ENCODE measurements around the gene KRT6C.

Gene KRT6C

DNA sequence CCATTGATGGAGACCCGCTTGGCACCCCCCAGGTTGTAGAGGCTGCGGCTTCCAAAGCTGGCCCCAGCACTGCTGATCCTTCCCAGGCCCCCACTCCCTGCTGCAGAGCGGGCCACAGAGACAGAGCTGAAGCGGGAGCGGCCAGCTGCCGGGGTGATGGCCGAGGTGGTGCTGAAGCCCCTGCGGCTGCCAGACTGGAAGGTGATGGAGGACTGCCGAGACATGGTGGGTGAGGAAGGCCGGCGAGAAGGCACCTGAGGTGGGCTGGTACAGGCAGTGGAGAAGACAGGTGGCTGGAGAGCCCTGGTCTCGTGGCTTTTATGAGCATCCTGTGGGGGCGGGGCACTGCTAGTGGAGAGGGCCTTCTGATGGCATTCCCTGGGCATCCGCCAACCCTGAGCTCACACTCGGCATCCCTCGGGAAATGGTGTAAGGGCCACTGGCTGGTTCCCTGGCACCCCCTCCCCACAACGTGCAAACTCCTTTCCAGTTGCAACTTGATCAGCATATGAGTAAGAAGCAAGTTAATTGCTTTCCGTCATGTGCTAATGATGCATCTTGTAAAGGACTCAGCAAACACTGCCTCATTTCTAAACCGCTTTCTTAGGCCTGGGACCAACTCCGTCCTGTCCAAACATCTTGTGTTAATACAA, 39.4 kb downstream of the KRT6C start, which contains the start of gene KRT75:
Gene KRT75 (minus strand): TSS at position 291 of the 653 bp plus-strand sequence. CDS start 67 bp downstream, at position 224.
- no peak for DNase-seq

DNA sequence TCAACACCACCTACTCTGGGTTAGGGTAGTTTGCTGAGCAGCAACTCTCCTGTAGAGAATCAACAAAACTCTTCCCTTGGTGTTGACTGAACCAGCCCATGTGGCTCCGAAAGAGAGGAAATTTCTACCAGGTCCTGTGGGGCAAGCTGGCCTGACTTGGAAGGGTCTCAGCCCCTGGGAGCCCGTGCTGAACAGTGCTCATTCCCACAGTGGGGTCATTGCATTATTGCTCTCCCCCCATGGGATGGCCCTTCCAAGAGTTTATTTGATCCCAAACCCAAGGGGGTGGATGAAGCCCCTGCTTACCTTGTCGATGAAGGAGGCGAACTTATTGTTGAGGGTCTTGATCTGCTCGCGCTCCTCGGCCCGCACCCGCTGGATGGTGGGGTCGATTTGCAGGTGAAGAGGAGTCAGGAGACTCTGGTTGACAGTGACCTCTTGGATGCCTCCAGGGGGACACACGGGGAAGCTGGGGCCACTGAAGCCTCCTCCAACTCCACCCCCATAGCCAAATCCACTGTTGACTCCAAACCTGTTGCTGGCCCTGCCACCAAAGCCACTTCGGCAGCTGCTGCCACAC, 40.0 kb downstream of the KRT6C start:
- no peak for DNase-seq

DNA sequence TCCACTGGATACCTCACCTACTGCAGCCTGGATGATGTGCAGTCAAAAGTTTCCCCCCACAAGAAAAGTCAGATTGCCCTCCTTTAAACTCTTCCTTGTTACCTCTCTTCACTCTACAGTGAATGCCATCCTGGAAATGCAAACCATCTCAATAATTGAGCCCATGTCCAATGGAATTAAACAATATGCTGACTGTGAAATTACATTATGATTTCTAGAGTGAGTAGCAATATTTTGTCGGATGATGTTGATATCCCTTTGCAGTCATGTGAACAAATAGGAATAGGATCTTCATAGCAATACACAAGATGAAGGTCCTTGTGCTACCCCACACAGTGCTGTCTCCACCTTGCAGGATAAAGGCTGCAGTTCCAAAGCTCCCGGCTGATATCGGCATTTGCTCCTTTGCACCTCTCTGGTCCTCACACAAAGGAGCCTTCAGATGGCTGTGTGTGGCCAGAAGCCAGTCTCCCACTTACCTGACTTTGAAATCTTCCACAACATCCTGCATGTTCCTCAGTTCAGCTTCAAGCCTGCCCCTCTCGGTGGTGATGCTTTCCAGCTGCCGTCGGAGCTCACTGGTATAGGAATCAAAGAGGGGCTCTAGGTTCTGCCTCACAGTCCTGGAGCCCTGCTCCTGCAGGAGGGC, 40.9 kb downstream of the KRT6C start:
- DNase-seq: no peak

DNA sequence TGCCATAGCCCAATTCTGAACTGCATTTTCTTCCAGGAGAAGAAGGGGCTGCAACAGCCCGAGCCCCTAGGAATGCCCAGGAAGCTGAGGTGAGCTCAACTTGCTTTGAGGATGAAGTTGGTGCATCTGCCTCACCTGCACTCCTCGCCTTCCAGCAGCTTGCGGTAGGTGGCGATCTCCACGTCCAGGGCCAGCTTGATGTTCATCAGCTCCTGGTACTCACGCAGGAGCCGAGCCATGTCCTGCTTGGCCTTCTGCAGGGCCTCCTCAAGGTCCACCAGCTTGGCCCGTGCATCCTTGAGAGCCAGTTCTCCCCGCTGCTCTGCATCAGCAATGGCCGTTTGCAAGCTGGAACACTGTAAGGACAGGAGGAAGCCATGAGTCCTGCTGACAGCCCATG, 45.5 kb downstream of the KRT6C start:
- no peak for DNase-seq

DNA sequence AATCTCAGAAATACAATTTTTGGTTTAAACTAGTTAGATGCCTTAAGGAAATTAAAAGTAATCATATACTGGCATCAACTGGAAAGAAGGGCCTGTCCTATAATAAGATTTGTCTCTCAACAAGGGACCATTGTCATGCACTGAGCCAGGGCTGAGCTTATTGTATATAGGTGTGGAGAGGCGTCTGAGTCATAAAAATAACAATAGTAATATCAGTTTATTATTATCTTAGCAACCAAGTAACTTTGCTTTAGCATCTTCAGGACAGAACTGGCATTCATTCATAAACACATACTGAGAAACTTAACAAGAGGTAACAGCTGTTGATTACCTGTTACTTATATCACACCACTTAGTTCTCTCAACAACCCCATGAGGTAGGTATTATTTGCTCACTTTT, 46.5 kb downstream of the KRT6C start:
- no peak for DNase-seq

DNA sequence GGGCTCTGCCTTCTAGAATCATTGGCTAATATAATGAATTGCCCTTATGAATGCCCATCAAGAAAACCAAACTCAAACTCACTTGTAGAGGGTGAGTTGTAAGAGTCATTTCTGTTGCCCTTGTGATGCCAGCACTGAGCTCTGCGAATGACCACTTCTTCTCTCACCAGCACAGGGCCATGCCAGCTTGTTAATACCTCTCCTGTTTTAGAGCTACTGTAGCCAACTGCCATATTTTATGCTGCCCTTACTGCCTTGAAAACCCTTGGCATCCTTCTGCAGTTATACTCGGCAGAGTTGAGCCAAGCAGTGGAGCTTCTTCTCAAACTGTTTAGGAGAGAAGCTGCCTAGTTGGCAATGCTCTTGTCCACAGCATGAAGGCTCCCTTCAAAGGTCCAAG, 47.6 kb downstream of the KRT6C start:
- DNase-seq: no peak

DNA sequence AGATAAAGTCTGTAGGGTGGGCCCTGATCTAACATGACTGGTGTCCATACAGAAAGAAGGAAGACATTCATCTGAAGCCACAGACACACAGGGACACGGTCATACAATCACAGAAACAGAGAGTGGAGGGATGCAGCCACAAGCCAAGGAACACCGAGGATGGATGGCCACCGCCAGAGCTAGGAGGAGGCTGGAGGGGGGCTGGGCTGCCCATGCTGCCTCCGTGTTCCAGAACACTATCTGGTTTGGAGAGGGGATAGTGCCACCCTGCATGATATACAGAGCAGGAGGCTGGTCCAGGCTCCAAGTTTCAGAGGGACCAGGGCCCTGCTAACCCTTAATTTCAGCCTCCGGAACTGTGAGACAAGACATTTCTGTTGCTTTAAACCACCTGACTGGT, 48.1 kb downstream of the KRT6C start:
- no peak for DNase-seq

DNA sequence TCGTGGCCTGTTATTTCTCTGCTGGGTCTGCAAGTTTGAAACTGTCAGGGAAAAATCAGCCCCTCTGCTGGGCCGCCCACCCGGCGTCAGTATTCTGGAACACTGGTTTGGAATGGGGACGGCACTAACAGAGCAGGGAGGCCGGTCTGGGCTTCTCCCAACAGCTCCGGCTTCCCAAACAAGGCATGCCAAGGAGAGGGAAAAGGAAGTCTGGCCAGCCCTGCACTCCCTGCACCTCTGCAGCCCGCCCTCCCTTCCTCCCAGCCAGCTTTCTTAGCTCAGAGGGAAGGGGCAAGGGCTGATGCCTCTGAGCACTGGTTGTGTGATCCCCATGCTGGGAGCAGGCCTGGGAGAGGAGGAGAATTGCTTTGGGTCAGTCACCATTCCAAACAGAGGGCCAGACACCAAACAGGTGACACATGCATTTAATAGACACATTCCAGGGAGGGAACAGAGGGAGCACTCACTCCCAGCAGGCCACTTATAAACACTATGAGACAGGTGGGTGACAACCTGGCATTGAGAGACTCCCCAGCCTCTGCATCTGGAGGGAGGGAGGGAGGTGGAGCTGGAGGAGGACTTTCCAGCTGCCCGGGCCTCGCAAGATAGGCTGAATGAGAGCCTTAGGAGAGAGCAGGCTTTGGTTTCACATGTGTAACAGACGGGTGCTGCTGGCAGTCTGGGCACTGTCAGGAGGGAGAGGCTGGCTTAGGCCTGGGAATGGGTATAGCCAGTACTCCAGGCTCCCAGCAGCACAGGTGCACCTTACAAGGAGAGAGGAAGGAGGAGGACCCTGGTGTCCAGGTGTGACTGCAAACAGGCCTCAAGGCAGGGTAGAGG, 49.7 kb downstream of the KRT6C start:
- DNase-seq: peak; percentile 50

DNA sequence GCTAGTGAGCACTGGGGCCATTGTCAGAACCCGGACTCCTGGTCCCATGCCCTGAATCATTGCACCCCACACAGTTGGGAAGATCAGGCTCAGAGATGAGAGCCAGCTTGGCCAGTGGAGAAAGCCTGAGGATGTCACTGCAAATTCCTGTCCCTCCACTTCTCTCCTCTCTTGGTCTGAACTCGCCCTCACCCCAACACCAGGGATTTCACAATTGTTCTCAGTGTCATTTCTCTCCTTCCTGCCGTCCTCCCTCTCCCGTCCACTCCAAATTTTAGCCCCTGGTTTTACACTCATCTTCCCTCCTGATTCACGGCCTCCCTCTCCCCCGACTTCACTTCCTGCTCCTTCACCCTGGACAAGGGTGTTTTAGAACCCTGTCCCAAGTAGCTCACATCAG, 50.6 kb downstream of the KRT6C start:
- no peak for DNase-seq

DNA sequence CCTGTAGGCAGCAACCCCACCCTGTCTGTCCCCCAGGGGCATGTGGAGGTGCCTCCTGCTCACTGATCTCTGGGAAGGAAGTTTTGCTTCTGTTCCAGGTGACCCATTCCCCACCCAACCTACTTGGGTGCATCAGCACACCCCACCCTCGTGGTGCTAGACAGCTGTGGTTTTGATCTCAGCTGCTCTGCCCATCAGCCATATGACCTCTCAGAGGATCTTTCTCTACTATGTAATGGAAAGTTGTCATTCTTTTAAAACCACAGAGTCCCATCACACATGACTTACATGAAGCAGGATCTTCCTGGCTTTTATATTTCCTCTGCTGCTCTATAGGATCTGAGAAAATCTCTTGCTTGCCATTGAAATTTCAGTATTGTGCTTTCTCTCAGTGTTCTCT, 53.9 kb downstream of the KRT6C start:
- DNase-seq: no peak

DNA sequence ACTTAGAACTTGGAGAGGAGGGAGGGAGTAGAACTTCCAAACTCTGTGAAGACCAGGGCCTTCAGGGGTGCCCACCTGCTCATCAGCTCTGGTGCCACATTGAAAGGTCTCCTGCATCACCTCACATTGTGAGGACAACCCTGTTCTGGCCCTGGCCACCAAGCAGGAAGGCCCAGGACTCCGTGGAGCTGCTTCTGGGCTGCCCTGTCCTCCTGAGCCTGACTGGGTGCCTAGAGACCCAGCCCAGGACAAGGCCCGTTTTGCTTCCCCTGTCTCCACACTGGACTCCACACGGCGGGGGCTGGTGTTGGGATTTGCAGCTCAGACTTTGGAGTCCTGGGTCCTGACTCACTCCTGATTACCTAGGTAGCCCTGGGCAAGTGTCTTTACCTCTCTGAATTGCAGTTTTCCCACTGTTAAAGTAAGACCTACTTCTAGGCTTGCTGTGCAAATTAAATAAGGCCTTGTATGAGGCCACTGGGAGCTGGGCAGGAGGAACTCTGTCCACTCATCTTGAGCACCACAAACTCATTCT, 55.0 kb downstream of the KRT6C start:
- DNase-seq: no peak

Data from NCI-H345 (cell line).